ENCODE data around the gene ADCY5. TPM values are rescaled to one million over a fixed set of nuclear protein-coding genes. Genes with fewer than 3 reads are reported as not detected.

ADCY5 gene
- 10 to 100 TPM; 13.3 to 27.4 (median 21.7) TPM for total RNA-seq

- TF ChIP-seq POLR2A (IDR thresholded peaks at IDR 0.05) (no peak), EP300 (IDR thresholded peaks at IDR 0.05) (no peak), CTCF (IDR thresholded peaks at IDR 0.05) (no peak)
- Histone ChIP-seq H3K4me1 (peaks cover 0 to 36% (median 18%) of the 10 kb centered on the region in 4 donors), H3K27me3 (peaks cover 0 to 47% of the 10 kb centered on the region in 2 donors), H3K4me3 (peak within 1 kb of the TSS; percentile 52 to 80 (median 52)), H3K27ac (peak within 1 kb of the TSS in 3 of 4 donors; percentile 63 to 80 (median 72)), H3K36me3 (no peaks in the 10 kb centered on the region), H3K9me3 (no peaks in the 10 kb centered on the region)
- no peak for DNase-seq (ENCODE audit: low spot score in 2 of 2)
- 0 to 5% methylated on average over 1 to 21 of the region's 67 CpGs for WGBS, 2 donors
These were observed at the start of gene ADCY5 for GRCh38 chr3:123448536-123449101. ADCY5 (minus strand) TSS chr3:123449090; CDS start chr3:123448545, 545 bp downstream.

GRCh38 chr3:123493912-123494311 lies 45.0 kb upstream of the ADCY5 start:
- Histone ChIP-seq H3K27me3 (no peaks in the 10 kb centered on the region), H3K27ac (no peak overlapping the region), H3K4me3 (no peak overlapping the region), H3K36me3 (peaks cover 0 to 56% (median 3%) of the 10 kb centered on the region in 3 donors), H3K4me1 (peaks cover 0 to 3% (median 0%) of the 10 kb centered on the region in 4 donors), H3K9me3 (no peaks in the 10 kb centered on the region)
- TF ChIP-seq POLR2A (IDR thresholded peaks at IDR 0.05) = no peak
- no peak for TF ChIP-seq EP300 (IDR thresholded peaks at IDR 0.05)
- no peak for TF ChIP-seq CTCF (IDR thresholded peaks at IDR 0.05)
- 83 to 85% methylated on average over 4 of the region's 4 CpGs for WGBS, 2 donors
- no peak for DNase-seq (ENCODE audit: low spot score in 2 of 2)

GRCh38 chr3:123491966-123492587 lies 43.2 kb upstream of the ADCY5 start:
- no peaks in the 10 kb centered on the region for H3K27me3 ChIP-seq
- H3K4me3 ChIP-seq = no peak overlapping the region
- 62 to 71% methylated on average over 4 of the region's 4 CpGs for WGBS, 2 donors
- peaks cover 0 to 3% (median 0%) of the 10 kb centered on the region in 4 donors for H3K4me1 ChIP-seq
- TF ChIP-seq EP300 (IDR thresholded peaks at IDR 0.05) (no peak), POLR2A (IDR thresholded peaks at IDR 0.05) (no peak), CTCF (IDR thresholded peaks at IDR 0.05) (no peak)
- no peak overlapping the region for H3K27ac ChIP-seq
- H3K36me3 ChIP-seq = peaks cover 0 to 39% (median 3%) of the 10 kb centered on the region in 3 donors
- no peaks in the 10 kb centered on the region for H3K9me3 ChIP-seq
- DNase-seq (ENCODE audit: low spot score in 2 of 2) = no peak

- DNase-seq (ENCODE audit: low spot score in 2 of 2) = peak; percentile 71 to 92
- H3K27me3 ChIP-seq = no peaks in the 10 kb centered on the region
- peaks cover 0 to 3% (median 0%) of the 10 kb centered on the region in 4 donors for H3K4me1 ChIP-seq
- H3K36me3 ChIP-seq = peaks cover 0 to 20% (median 3%) of the 10 kb centered on the region in 3 donors
- no peak overlapping the region for H3K27ac ChIP-seq
- WGBS, 2 donors = 9 to 10% methylated on average over 8 of the region's 8 CpGs
- H3K4me3 ChIP-seq = no peak overlapping the region
- TF ChIP-seq EP300 (IDR thresholded peaks at IDR 0.05) (no peak), POLR2A (IDR thresholded peaks at IDR 0.05) (no peak), CTCF (IDR thresholded peaks at IDR 0.05) (peak; percentile 67 to 85 (median 71))
- H3K9me3 ChIP-seq = no peaks in the 10 kb centered on the region
These were observed 40.6 kb upstream of the ADCY5 start for GRCh38 chr3:123489400-123490004.
